ENCODE data around the gene OMP.

OMP gene

DNA sequence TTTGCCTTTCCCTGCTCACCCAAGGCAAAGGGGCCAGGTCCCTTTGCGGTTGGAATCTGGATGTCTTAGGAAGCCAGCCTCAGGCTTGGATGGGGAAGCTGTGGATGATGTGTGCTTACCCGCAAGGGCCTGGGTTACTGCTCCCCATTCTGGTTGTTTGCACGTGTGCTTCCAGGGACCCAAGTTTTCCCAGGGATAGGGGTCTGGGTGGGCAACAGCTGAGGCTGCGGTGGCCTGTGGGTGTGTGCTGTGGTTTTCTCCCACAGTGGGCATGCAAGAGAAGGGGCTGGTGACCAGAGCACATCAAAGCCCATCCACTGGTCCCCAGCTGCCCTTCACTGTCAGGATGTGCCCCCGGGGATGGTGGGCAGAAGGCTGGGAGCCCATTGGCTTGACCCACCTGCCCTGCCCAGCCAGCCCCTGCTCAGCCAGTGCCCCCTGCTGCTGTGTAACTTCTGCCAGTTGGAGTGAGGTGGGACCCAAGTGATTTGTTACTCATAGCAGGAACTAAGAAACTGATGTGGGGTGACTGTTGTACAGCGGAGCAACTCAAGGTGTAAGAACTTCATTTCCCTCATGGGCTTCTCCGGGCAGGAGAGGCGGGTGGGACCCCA lies 32.6 kb upstream of the OMP start:
- DNase-seq = no peak

DNA sequence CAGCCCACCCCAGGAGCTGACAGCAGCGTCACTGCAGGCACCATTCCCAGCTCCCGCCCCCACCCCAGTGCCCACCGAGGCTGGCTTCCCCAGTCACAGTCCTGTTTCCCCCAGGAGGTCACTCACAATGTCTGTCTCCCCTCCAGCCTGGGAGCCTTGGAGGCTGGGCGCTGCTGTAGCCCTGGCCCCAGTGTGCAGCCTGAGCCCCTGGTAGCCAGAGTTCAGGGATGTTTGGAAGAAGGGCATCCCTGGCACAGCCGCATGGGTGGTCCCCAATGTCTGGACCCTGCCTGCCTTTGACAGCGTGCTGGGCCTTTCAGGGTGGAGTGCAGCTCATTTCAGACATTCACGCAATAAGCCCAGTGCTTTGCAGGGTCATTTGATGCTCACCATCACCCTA lies 31.6 kb upstream of the OMP start:
- DNase-seq = no peak

DNA sequence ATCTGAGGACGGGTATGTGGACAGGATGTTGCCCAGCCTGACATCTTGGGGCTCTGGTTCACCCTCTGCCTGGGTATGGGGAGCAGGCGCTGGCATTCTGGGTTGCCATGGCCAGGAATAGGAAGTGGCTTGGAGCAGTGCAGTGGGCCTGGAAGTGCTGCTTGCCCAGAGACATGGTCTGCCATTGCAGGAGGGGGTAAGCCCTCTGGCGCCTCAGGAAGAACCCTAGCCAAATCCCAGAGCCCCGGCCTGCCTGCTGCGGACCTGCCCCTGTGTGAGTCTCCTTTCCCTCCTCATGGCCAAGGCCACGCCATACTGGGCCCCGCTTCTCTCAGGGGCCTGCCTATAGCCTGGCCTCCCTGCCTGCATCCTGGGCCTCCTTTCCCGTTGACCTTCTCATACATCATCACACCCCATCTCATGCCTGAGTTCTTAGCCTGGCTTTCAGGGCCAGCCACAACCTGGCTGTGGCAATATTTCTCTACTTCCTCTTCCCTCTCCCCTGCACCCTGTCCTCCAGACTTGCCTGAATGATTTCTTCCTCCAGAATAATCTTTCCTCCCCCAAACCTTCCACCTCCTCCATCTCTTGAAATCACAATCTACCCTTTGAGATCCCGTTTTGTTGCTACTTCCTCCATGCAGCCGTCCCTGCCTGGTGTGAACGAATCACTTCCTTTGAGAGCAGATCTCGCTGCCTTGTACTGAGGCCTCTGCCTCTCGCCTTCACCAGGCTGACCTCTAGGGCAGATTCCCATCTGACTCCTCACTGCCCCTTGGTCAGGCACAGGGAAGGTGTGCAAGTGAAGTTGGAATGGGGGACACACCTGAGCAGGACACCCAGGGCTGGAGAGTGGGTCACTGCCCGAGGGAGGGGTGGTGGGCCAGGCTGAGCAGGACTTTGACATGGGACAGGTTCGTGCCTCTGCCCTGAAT lies 30.7 kb upstream of the OMP start:
- DNase-seq = peak in 1 of 2 experiments; percentile 29

DNA sequence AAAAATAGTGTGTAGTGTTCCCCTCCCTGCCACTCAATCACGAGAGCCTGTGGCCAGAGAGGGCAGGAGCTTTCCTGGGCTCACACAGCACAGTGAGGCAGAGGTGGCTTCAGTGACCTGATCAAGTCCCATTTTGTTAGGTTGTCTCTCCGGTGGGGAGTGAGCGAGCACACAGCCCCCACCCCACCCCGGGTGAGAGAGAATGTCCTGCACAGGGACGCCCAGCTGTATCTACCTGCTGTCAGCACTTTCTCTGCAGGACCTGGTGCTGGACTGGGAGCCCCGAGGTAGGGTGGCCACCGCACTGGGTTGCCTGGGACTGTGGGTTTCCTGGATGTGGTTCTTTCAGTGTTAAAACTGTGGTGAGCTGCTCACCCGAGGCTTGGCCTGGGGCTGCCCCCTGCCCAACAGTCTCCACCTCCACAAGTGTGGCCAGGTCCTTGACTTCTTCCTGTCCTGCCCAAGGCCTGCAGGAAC lies 29.8 kb upstream of the OMP start:
- DNase-seq = no peak

DNA sequence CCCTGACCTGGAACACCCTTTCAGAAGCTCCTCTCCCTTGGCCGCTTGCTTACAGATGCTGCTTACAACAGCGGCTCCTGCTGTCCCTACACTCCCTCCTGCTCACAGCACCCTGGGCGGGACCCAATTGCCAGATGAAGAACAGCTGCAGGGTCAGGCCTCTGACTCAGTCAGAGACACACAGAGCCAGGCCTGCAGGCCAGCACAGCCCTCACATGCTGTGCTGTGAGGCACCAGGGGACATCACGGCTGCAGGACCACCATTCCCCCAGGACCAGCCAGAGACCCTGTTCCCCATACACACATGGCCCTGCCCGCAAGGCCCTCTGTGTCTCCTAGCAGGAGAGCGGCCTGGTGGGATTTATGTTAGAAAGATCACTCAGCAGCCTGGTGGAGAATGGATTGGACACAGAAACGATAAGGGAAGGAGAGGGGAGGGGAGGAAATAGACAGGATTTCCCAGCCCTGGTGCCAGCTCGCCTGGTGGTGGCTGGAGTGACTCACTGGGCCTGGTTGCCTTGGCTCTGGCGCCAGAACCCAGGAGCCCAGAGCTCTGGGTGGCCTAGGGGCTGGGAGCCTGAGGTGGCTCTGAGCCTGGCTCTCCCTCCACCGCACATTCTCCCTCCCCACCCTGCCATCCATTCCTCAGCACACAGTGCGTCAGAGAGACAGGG lies 29.2 kb upstream of the OMP start:
- peak; percentile 43 to 46 for DNase-seq

DNA sequence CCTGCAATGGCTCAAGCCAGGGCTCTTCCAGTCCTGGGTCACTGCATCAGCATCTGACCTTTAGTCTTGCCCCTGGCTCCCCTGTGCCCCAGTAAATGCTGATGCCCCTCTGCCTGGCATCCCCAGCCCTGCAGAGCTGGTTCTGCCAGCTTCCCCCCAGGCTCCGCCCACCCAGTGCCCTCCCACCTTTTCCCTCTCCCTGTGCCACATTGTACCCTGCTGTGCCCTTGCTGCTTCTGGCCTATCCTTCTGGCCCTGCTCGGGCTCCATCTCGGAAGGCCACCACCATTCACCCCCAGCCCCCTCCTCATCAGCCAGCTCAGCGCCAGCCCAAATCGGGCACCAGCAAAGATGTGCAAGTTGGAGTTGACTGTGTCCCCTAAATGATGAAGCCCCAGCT lies 28.4 kb upstream of the OMP start:
- DNase-seq = no peak

DNA sequence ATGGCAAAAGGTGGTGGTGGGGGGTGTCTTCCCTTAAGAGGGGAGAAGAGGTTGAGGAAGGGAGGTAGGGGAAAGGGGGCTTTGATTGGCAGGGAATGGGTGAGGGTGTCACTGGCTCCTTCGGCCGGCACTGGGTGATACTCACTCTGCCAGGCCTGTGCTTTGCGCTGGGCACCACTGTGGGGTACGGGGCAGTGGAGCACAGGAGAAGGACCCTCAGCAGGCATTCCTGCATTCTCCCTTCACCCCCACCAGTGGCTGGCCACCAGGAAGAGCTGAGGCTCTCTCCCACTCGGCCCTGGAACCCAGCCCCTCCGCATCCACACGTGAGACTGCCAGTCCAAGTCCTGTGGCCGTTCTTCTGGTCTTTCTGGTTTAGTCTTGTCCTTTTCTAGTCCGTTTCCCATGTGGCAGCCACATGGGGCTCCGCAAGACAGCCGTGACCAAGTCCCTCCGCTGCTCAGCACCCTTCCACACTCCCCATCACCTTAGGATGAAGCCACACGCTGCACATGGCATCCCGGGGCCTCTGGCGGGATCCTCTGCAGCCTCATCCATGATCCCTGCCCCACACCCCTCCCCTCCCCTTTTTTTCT lies 27.9 kb upstream of the OMP start:
- DNase-seq = no peak

DNA sequence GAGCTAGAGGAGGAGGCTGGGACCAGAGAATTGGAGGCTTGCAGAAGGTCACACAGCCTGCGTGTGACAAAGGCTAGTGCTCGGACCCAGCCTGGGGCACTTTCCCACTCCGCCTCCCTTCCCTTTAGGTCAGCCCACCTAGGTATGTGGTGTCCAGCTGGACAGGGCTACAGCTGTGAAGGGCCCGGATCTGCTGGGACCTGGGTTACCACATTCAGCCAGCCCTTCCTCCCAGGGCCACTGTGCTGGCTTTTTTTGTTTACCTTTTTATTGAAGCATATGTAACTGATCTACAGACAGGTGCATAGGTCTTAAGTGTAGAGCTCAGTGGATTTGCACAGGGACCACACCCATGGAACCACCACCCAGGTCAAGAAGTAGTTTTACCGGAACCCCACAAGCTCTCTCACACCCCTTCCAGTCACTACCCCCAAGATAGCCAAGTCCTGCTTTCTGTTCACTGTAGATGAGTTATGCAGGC lies 27.2 kb upstream of the OMP start:
- no peak for DNase-seq

DNA sequence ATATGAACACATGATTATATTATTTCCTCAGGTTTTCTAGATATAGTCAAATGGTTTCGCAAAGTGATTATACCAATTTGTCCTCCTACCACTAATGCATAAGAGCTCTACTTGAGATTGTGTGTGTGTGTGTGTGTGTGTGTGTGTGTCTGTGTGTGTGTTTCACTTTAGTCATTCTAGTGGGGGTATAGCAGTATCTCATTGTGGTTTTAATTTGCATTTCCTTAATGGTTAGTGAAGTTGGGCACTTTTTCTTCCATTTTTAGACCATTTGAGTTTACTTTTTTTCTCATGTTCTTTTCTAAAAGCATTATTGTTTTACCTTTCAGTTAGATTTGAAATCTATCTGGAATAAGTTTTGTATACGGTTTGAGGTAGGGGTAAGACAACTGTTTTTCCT lies 23.0 kb upstream of the OMP start:
- no peak for DNase-seq

DNA sequence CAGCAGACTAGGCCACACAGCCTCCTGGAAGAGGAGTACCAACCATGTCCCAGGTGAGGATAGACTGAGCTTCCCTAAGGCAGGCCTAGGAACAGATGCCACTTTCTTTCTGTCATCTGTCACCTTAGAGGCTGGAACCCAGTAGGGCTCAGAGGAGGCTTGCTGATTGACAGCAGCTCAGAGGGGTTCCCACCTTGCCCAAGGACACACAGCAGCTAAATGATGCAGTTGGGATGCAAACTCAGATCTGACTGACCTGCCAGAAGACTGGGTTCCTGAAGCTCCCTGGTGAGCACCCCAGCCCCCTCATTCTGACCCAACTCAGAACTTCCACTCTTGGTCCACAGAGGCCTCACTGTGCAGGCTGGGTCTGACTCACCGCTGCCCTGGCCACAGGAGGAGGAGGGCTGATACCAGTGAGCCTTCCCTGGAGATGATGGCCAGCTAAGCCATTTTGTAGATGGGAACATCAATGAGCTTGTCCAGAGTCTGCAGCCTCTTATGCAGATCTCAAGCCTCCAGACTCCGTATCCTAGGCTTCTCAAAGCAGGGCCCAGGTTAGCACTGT lies 21.9 kb upstream of the OMP start:
- DNase-seq = no peak

DNA sequence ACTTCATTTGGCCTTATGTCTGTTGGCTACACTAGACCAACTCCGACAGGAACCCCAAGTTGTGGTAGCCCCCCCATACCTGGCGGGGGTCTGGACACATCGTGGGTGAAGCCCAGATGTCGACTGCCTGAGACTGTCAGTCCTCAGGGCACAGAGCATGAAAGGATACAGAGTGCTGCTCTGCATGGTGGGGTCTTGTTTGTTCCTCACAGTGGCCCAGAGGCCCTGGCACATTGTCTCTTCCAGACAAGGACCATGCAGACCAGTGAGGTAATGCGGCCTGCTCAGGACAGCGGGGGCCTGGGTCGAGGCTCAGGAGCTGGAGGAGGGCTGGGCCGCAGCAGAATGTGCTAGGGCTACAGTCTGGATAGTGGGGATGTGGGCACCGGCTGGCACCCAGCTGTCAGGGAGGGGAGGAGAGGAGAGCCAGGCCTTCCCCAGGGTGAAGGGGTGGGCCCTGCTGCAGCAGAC lies 21.2 kb upstream of the OMP start:
- no peak for DNase-seq

DNA sequence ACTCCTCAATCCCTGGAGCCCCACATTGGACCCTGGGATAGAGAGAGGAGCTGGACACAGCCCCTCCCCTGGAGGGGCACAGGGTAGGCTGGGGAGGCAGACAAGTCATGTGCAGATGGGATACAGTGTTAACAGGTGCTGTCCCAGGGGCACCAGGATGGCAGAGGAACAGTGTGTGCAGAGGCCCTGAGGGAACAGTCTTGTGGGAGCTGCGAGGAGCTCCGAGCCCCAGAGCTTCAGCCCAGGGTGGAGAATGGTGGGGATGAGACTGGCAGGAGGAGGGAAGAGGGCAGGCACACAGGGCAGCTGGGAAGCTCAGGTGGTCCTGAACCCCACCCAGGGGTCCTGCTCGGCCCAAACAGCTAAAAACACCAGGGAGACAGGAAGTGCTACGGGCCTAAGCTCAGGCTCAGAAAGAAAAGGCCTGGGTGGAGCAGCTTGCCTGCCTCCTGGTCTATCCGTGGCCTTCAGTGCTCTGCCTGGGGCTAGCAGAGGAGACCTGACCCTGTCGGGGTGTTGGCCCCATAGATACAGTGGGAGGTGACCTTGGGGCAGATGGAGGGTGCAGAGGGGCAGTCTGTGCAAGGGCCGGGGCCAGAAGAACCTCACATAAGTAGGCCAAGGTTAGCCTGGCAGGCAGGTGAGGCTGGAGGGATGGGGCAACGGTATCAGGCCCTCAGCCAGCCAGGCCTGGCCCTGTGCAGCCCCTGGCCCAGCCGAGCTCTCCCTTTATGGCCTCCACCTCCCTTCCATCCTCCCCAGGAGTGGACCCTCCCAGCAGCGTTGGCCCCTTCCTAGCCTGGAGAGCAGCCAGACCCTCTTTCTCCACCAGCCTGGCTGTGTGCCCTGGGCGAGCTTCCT lies 20.4 kb upstream of the OMP start:
- DNase-seq = no peak

DNA sequence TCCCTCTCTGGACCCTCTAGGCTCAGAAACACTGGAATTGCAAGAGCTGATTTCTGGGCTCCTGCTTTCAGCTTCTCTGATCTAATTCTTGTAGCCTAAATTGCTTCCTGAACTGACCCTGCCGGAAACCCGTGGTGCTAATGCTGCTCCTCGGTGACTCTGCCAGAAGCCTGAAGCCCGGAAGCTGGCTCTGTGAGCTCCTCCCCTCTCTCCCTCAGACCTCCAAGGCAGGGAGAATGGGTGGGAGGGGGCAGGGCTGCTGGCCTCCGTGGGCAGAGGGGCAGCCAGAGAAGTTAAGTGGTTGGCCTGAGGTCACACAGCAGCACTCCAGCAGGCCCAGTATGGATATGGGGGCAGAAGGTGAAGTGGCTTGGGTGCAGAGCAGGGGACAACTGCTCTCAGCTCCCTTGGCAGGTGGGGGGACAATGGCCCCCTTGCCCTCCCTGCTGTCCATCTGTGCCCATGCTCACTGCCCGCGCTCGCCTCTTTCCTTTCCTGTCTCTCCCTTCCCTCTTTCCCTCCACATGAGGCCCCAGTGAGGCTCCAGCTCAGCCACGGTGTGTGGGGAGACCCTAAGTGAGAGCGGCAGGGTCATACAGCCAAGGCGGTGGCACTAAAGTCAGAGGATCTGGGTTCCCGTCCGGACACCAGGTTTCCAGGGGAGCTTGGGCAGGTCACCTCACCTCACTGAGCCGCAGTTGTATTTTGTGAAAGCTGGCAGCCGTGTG lies 19.6 kb upstream of the OMP start:
- DNase-seq = no peak

DNA sequence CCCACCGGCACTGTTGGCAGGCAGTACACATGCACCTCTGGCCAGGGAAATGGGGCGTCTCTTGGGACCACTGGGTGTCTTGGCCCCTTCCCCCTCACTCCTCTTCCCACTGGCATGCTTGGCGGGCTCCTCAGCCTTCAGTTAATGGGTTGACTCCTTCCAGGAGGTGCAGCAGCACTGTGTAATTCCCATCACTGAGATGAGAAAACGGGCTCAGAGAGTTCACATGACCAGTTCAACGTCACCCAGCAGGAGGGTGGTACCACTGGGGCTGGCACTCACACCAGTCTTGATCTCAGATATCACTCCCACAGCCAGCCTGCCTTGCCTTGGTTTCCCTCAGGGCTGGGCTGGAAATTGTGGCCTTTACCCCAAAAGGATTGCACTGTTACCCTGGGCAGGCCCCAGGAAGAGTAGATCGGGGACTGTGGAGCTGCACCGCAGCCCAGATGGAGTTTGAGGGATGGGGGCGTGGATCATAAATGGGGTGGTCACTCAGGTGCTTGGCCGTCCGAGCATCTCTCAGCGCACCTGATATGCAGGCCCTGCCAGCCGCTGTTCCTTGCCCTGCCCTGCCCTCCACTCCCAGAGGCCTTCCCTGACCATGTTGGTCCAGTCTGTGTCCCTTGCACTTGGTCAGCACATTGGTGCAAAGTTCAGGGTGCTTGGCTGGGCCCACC lies 18.9 kb upstream of the OMP start:
- DNase-seq = no peak

DNA sequence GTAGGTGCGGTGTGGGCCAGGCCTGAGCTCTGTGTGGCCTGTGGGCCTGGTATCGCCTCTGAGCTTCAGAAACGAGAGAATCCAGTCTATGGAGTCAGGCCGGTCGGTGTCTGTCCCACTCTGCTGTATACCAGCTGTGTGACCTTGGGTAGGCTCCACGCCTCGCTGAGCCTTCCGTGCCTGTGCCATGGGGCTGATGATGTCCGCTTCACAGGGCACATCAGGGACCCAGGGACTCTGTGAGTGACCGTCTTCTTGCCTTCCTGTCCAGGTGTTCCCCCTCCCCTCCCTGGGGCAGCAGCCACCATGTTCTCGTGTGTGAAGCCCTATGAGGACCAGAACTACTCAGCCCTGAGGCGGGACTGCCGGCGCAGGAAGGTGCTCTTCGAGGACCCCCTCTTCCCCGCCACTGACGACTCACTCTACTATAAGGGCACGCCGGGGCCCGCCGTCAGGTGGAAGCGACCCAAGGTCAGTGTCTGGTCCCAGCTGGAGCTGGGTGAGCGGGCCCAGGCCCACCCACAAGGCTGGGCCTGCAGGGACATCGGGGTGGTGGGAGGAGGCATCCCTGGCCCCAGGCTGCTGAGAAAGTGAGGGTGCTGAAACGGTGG lies 18.0 kb upstream of the OMP start:
- no peak for DNase-seq

DNA sequence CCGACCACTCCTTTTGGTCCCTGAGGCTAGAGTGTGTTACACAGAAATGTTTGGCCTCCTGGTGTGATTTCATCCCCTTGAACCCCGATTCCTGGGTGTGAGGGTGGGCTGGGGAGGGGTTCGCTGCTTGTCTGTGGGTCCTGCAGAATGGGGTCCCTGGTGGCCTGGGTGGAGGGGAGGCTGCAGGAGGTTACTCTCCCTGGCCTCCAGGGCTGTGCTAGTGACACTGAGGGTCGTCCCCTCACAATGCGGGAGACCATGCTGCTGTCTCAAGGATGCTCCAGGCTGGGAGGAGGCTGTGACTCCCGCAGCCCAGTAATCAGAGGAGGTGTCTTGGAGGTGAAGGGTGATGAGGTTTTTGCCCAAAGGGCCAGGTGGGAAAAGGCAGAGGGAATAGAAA lies 17.0 kb upstream of the OMP start:
- DNase-seq = no peak

DNA sequence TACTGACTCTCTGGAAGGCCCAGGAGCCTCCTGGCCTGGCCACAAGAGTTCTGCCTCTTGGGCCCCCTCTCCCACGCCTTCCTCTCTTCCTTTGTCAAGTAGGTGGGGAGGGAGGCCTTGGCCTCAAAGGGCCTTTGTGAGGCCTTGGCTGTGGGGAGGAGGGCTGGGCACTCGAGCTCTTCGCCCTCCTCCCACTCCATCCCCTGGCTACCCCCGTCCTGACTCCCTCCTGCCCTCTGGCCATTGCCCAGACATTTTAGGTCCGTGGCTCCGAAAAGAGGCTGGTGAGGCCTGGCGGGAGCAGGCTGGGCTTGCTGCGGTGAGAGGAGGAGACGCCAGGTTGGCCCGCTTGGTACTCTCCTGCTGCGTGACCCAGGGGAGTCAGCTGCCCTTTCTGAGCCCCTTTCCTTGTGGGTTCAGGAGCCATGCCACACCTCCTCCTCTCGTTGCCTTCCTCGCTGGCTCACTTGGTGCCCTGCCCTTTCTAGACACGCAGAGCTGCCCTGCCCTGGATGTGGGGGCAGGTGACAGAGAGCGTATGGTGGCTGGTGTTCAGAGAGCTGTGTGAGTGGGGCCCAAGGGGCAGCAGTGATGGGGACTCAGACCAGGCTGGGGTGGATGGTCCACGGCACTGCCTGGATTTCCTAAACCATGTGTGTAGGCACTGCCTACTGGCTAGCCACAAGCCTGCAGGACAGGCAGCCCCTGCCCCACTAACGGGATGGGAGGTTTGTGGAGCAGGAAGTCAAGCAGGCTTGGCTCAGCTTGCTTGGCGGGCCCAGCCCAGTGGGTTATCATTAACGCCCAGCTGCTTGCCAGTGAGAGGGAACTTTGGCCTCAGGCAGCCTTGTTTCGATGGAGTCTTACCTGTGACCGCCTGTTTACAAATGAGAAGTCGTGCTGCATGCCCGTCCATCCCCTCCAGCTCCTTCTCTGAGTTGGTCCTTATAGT lies 15.8 kb upstream of the OMP start:
- no peak for DNase-seq

DNA sequence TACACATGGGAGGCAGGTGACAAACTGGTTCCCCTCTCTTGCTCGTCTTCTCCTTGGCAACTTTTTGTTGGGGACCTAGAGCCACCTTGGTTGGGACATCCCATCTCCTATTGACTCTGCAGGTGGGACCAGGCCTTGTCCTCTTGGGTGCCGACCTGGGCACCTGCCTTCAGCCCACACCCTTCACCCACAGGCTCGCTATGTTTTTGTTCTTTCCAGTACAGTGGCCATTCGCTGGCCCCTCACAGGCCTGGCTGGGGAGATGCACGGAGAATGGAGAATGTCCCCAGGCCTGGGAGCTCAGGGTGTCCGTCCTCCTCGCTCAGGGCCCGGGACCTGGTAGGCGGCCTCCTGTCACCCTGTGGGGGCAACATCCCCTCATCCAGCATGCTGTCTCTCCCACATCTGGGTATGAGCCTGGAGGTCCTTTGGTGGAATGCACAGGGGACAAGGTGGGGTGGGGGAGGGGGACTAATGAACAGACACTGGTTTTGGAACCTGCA lies 14.9 kb upstream of the OMP start:
- DNase-seq = no peak

Data from SW 1271 (cell line).